ENCODE results near the gene DOK7.
A peak's percentile ranks its signal among the peaks of the same experiment; 100 is the strongest.

Gene DOK7

GRCh38 chr4:3476936-3477749 is 14.0 kb downstream of the DOK7 start:
- DNase-seq, result no peak

GRCh38 chr4:3477750-3478430 is 14.8 kb downstream of the DOK7 start:
- no peak for DNase-seq

GRCh38 chr4:3478446-3479357 is 15.6 kb downstream of the DOK7 start:
- no peak for DNase-seq

- DNase-seq, result no peak
Observed at GRCh38 chr4:3479358-3480101, 16.4 kb downstream of the DOK7 start.

- peak; percentile 39 for DNase-seq
Observed at GRCh38 chr4:3480528-3481112, 17.5 kb downstream of the DOK7 start.

- peak; percentile 49 for DNase-seq
Observed at GRCh38 chr4:3481113-3481531, 18.0 kb downstream of the DOK7 start.

GRCh38 chr4:3481783-3482393 is 18.8 kb downstream of the DOK7 start:
- no peak for DNase-seq

GRCh38 chr4:3482707-3483106 is 19.6 kb downstream of the DOK7 start:
- no peak for DNase-seq

- DNase-seq, result no peak
Observed at GRCh38 chr4:3483471-3483921, 20.4 kb downstream of the DOK7 start.

- DNase-seq, result no peak
Observed at GRCh38 chr4:3484057-3484973, 21.2 kb downstream of the DOK7 start.

GRCh38 chr4:3485011-3485791 is 22.1 kb downstream of the DOK7 start:
- DNase-seq, result no peak

GRCh38 chr4:3485886-3486540 is 22.9 kb downstream of the DOK7 start:
- DNase-seq, result no peak

GRCh38 chr4:3486541-3487540 is 23.7 kb downstream of the DOK7 start:
- no peak for DNase-seq

- DNase-seq, result no peak
Observed at GRCh38 chr4:3487861-3488260, 24.8 kb downstream of the DOK7 start.

GRCh38 chr4:3488820-3489219 is 25.7 kb downstream of the DOK7 start:
- DNase-seq, result no peak

- DNase-seq, result no peak
Observed at GRCh38 chr4:3489451-3489962, 26.4 kb downstream of the DOK7 start.

- DNase-seq, result no peak
Observed at GRCh38 chr4:3491681-3492405, 28.7 kb downstream of the DOK7 start.

Data from NCI-H1417 treated with DMSO at 0.1 percent for 48 hours (cell line).